Skeletal muscle satellite cell (primary cell): ENCODE measurements around the gene TXNDC12.
"Not testable (repeated sequence)": the region's sequence is repeated elsewhere in the genome, so short reads cannot be mapped to it uniquely, and the experiment has no call there.

Experiments used
- H3K27me3 ChIP-seq: 2 replicates; pipeline ENCODE4 v1.7.0; 2013; ENCODE audit warnings: low read length; ENCODE audit not compliant: control insufficient read depth, insufficient read depth
- H3K36me3 ChIP-seq: 2 replicates; pipeline ENCODE4 v1.7.0; 2013; ENCODE audit warnings: mild to moderate bottlenecking, control low read depth, low read length; ENCODE audit not compliant: insufficient read depth
- H3K4me1 ChIP-seq: 2 replicates; pipeline ENCODE4 v1.7.0; 2013; ENCODE audit warnings: low read length; ENCODE audit not compliant: control insufficient read depth, insufficient read depth
- H3K4me2 ChIP-seq: 2 replicates; pipeline ENCODE4 v1.7.0; 2013; ENCODE audit warnings: mild to moderate bottlenecking, low read length
- H3K4me3 ChIP-seq: 2 replicates; pipeline ENCODE4 v1.7.0; 2013; ENCODE audit warnings: low read length
- H3K9ac ChIP-seq: 2 replicates; pipeline ENCODE4 v1.7.0; 2013; ENCODE audit warnings: mild to moderate bottlenecking, low read depth, low read length, moderate library complexity
- H3K9me3 ChIP-seq: replicated peaks from 2 replicates; pipeline ENCODE4 v1.7.0; 2013; ENCODE audit warnings: mild to moderate bottlenecking, control low read depth, low read length

Gene TXNDC12

DNA sequence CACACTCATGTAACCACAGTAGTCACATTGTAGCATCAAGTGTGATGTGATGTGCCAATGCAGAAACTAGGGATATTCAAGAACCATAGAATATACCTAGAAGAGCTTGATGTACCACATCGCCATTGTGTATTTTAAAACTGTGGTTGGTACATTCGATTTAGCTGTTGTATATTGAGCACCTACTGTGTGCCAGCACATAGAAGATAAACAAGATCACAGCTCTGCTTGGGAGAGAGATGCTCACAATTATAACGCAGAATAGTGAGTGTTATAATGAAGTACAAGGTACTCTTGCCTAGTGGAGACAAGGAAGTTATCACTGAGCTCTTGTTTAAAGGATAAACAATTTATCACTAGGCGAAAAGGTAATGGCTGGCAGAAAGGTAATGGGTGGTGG is 5.8 kb upstream of the TXNDC12 start:
- Histone ChIP-seq H3K9me3 (no peaks in the 10 kb centered on the region), H3K4me2 (no peak overlapping the region), H3K27me3 (no peaks in the 10 kb centered on the region), H3K4me3 (no peak overlapping the region), H3K36me3 (peaks cover 37% of the 10 kb centered on the region), H3K9ac (no peak overlapping the region), H3K4me1 (peaks cover 26% of the 10 kb centered on the region)

DNA sequence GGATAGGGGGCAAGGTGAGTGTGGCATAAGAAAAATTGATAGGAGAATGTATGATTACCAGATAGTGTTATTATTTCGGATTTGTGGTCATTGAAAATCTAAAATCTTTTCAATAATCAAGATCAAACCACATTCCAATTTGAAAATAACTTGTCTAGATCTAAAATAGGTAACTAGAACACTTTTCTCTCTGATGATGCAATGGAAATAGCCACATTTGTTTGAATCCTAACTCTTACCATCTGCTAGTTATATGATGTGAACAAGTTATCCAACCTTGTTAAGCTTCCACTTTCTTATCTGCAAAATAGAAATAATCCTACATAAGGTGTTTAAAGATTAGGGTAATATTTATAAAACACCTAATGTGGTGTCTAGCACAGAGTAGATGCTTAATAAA is 4.9 kb upstream of the TXNDC12 start:
- H3K4me2 ChIP-seq = no peak overlapping the region

GRCh38 chr1:52059321-52059720 is 4.3 kb upstream of the TXNDC12 start:
- Histone ChIP-seq H3K27me3 (no peaks in the 10 kb centered on the region), H3K9ac (peak overlapping the region; percentile 21), H3K36me3 (peaks cover 26% of the 10 kb centered on the region), H3K9me3 (no peaks in the 10 kb centered on the region), H3K4me3 (peak overlapping the region; percentile 48), H3K4me1 (peaks cover 26% of the 10 kb centered on the region), H3K4me2 (peak overlapping the region; percentile 72)

More for the DNA sequence above, 4.9 kb upstream of the TXNDC12 start:
- peaks cover 31% of the 10 kb centered on the region for H3K36me3 ChIP-seq
- H3K4me3 ChIP-seq = no peak overlapping the region
- no peaks in the 10 kb centered on the region for H3K9me3 ChIP-seq
- peaks cover 26% of the 10 kb centered on the region for H3K4me1 ChIP-seq
- no peaks in the 10 kb centered on the region for H3K27me3 ChIP-seq
- no peak overlapping the region for H3K9ac ChIP-seq

DNA sequence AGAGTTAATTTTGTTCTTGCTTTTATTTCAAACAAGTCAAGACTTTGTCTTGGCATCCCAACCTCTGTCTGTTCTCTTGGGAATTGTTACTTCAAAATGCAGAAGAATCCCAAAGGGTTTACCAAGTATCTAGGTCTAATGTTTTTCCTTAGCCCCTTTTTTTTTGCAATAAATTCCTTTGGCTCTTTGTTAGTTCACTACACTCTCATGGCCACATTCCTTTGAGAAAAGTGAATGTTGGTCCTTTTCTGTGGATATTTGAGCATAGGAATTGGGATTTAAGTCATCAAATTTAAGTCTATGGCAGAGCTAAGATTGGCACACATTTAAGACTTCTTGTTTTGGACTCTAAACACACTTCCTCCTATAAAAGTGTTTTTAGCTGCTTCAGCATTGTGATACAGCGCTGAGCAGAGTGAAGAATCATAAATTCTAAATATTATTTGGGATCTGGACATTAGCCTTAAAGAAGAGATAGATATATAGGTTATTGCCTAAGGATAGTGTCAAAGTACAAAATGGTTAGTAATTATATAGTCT is 3.0 kb upstream of the TXNDC12 start:
- Histone ChIP-seq H3K4me2 (peak overlapping the region; percentile 96), H3K4me1 (peaks cover 35% of the 10 kb centered on the region), H3K9me3 (no peaks in the 10 kb centered on the region), H3K4me3 (peak overlapping the region; percentile 97), H3K27me3 (no peaks in the 10 kb centered on the region), H3K9ac (no peak overlapping the region), H3K36me3 (peaks cover 15% of the 10 kb centered on the region)

DNA sequence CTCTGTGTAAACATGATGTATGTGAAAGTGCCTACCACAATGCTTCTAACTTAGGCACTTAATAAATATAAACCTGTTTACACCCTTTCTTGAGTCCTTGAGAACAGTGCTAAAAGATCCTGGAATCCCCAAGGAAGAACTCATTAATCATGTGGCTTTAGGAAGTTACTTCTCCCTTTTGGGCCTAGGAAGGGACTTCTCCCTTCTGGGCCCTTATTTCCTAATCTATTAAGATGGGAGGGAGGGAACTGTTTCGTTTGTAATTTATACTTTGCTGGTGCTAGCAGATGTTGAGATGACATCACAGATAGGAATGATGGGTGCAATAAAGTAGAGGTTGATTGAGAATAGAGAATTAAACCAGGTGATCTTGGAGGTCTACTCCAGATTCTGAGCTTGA is 2.3 kb upstream of the TXNDC12 start:
- Histone ChIP-seq H3K4me1 (peaks cover 35% of the 10 kb centered on the region), H3K27me3 (no peaks in the 10 kb centered on the region), H3K9me3 (no peaks in the 10 kb centered on the region), H3K9ac (peak overlapping the region; percentile 94), H3K4me2 (peak overlapping the region; percentile 96), H3K36me3 (peaks cover 15% of the 10 kb centered on the region), H3K4me3 (peak overlapping the region; percentile 97)

- Histone ChIP-seq H3K27me3 (no peaks in the 10 kb centered on the region), H3K4me3 (peak overlapping the region; percentile 97), H3K4me2 (peak overlapping the region; percentile 96), H3K4me1 (peaks cover 35% of the 10 kb centered on the region), H3K36me3 (peaks cover 15% of the 10 kb centered on the region), H3K9ac (peak overlapping the region; percentile 94), H3K9me3 (no peaks in the 10 kb centered on the region)
These were observed 1.9 kb upstream of the TXNDC12 start for GRCh38 chr1:52056937-52057231.

DNA sequence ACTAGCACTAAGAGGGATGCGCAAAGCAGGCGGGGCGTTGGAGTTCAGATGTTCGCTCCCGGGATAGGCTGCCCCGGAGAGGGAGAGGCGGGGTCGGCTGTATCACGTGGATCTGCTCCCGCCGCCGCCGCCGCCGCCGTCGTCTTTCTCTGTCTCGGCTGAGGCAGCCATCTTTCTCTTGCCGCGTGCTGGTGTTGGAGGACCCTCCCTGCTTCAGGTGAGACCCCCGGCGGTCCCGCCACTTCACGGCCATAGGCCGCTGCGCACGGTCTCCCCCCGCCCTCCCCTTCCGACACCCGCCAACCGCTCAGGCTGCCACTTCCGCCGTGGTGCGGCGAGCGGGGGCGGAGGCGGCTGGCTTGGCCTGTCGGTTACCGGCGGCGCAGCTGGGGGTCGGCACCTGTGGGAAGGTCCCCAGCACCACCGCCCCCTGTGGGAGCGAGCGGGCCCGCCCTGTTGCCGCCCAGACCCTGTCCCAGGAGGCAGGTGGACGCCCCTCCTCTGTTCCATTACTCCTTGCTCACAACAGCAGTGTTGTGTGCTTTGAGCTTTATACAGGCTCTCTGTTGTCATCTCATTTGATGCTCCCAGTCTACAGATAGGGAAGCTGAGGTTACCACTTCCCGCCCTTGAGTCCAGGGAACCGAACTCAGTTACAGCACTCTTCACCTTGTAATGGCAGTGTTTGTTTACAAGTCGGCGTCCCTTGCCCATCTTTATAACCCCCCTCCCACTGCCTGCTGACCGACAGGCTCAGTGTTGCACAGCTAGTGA is 1.4 kb upstream of the TXNDC12 start, which contains the start of gene BTF3L4:
BTF3L4 (plus strand) TSS at position 133 of the 774 bp plus-strand sequence. CDS start 3,553 bp downstream, outside the sequence.
- H3K9ac ChIP-seq = peak within 1 kb of the TSS; percentile 94
- no peaks in the 10 kb centered on the region for H3K27me3 ChIP-seq
- H3K4me2 ChIP-seq = peak within 1 kb of the TSS; percentile 96
- H3K36me3 ChIP-seq = peaks cover 15% of the 10 kb centered on the region
- no peaks in the 10 kb centered on the region for H3K9me3 ChIP-seq
- peak within 1 kb of the TSS; percentile 97 for H3K4me3 ChIP-seq
- peaks cover 35% of the 10 kb centered on the region for H3K4me1 ChIP-seq

DNA sequence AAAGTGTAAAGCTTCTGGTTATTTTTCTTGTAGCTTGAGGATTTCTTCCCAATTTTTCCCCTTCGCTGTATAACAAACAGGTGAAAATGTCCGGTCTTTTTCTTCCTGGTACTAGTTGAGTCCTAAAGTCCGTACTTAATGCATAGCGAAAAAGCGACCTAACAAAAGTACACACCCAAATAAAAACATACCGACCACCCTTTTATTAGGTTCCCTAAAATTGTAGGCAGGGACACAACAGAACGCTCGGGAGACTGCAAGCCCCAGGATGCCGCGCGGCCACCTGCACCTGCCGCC is 823 bp upstream of the TXNDC12 start:
- H3K27me3 ChIP-seq = no peaks in the 10 kb centered on the region
- peak overlapping the region; percentile 97 for H3K4me3 ChIP-seq
- H3K9me3 ChIP-seq = no peaks in the 10 kb centered on the region
- H3K4me1 ChIP-seq = peaks cover 35% of the 10 kb centered on the region
- H3K36me3 ChIP-seq = peaks cover 14% of the 10 kb centered on the region
- H3K9ac ChIP-seq = peak overlapping the region; percentile 94
- H3K4me2 ChIP-seq = peak overlapping the region; percentile 96

- Histone ChIP-seq H3K36me3 (peaks cover 7% of the 10 kb centered on the region), H3K9me3 (no peaks in the 10 kb centered on the region), H3K4me3 (peak overlapping the region; percentile 97), H3K27me3 (no peaks in the 10 kb centered on the region), H3K4me2 (peak overlapping the region; percentile 96), H3K9ac (peak overlapping the region; percentile 94), H3K4me1 (peaks cover 33% of the 10 kb centered on the region)
These were observed 410 bp downstream of the TXNDC12 start for GRCh38 chr1:52054496-52055065.

- Histone ChIP-seq H3K9ac (peak overlapping the region; percentile 94), H3K27me3 (no peaks in the 10 kb centered on the region), H3K4me3 (peak overlapping the region; percentile 97), H3K4me1 (peaks cover 28% of the 10 kb centered on the region), H3K9me3 (no peaks in the 10 kb centered on the region), H3K4me2 (peak overlapping the region; percentile 96), H3K36me3 (peaks cover 7% of the 10 kb centered on the region)
These were observed 1.1 kb downstream of the TXNDC12 start for GRCh38 chr1:52053862-52054261.

GRCh38 chr1:52049337-52049736 is 5.7 kb downstream of the TXNDC12 start:
- not testable (repeated sequence) for H3K36me3 ChIP-seq, H3K9me3 ChIP-seq, H3K27me3 ChIP-seq, H3K9ac ChIP-seq, H3K4me2 ChIP-seq, H3K4me1 ChIP-seq, H3K4me3 ChIP-seq
